WTC11 (cell line): ENCODE results near the gene LAMC3.

Experiments
- CREB1 ChIP-seq: sonication (generic); formaldehyde crosslinking; IDR thresholded peaks from 2 replicates; pipeline ENCODE4 v1.8.0; 2023; ENCODE audit warnings: mild to moderate bottlenecking, missing genetic modification reagents
- GABPB1 ChIP-seq: sonication (generic); formaldehyde crosslinking; IDR thresholded peaks from 2 replicates; pipeline ENCODE4 v1.8.1; 2023; ENCODE audit warnings: mild to moderate bottlenecking, missing genetic modification reagents
- JUN ChIP-seq: sonication (generic); formaldehyde crosslinking; IDR thresholded peaks from 2 replicates; pipeline ENCODE4 v1.8.0; 2023; ENCODE audit warnings: mild to moderate bottlenecking, missing genetic modification reagents
- MYBL2 ChIP-seq: sonication (generic); formaldehyde crosslinking; IDR thresholded peaks from 2 replicates; pipeline ENCODE4 v1.8.1; 2023; ENCODE audit warnings: mild to moderate bottlenecking, moderate library complexity, missing genetic modification reagents
- SMAD4 ChIP-seq: sonication (generic); formaldehyde crosslinking; IDR thresholded peaks from 2 replicates; pipeline ENCODE4 v1.8.0; 2022; ENCODE audit warnings: mild to moderate bottlenecking, missing genetic modification reagents
- ZNF121 ChIP-seq: sonication (generic); formaldehyde crosslinking; IDR thresholded peaks from 2 replicates; pipeline ENCODE4 v1.8.0; 2023; ENCODE audit warnings: missing genetic modification reagents
- ZNF416 ChIP-seq: fragments of 250-450 bp; sonication (Bioruptor Pico); IDR thresholded peaks from 2 replicates; pipeline ENCODE4 v1.9.0; 2021; ENCODE audit warnings: mild to moderate bottlenecking, inconsistent platforms
- TF ChIP-seq, protein P1 (sequence below): fragments of 200-600 bp; IDR thresholded peaks from 2 replicates; pipeline ENCODE4 v1.8.0; 2022; ENCODE audit warnings: antibody characterized with exemption
- TF ChIP-seq, protein P2 (sequence below): sonication (generic); formaldehyde crosslinking; IDR thresholded peaks from 2 replicates; pipeline ENCODE4 v1.8.0; 2022; ENCODE audit warnings: mild to moderate bottlenecking, missing genetic modification reagents
- TF ChIP-seq, protein P3 (sequence below): sonication (generic); formaldehyde crosslinking; IDR thresholded peaks from 2 replicates; pipeline ENCODE4 v1.8.1; 2023; ENCODE audit warnings: mild to moderate bottlenecking, missing genetic modification reagents, moderate library complexity
- TF ChIP-seq, protein P4 (sequence below): sonication (generic); formaldehyde crosslinking; IDR thresholded peaks from 2 replicates; pipeline ENCODE4 v1.8.0; 2023; ENCODE audit warnings: missing genetic modification reagents
- TF ChIP-seq, protein P5 (sequence below): sonication (generic); formaldehyde crosslinking; conservative IDR thresholded peaks from 2 replicates; pipeline ENCODE4 v1.8.1; 2023; ENCODE audit warnings: mild to moderate bottlenecking, low read depth, missing genetic modification reagents, moderate library complexity
- TF ChIP-seq, protein P6 (sequence below): fragments of 250-450 bp; sonication (Bioruptor Pico); IDR thresholded peaks from 2 replicates; pipeline ENCODE4 v1.9.0; 2021; ENCODE audit warnings: mild to moderate bottlenecking
- TF ChIP-seq, protein P7 (sequence below): sonication (generic); formaldehyde crosslinking; IDR thresholded peaks from 2 replicates; pipeline ENCODE4 v1.8.1; 2023; ENCODE audit warnings: mild to moderate bottlenecking, missing genetic modification reagents

DNA sequence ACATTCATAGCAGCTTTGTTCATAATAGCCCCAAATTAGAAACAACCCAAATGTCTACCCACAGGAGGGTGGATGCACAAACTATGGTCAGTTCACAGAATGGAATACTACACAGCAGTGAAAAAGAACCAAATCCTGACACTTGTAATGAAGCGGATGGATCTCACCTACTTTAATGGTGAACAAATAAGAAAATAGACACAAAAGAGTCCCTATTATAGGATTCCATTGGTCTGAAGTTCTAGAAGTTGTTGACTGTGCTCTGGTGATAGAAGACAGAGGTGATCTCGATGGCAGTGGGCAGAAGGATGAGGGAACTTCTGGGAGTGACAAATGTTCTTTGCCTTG is 20.6 kb upstream of the LAMC3 start:
- TF ChIP-seq, protein P1, sequence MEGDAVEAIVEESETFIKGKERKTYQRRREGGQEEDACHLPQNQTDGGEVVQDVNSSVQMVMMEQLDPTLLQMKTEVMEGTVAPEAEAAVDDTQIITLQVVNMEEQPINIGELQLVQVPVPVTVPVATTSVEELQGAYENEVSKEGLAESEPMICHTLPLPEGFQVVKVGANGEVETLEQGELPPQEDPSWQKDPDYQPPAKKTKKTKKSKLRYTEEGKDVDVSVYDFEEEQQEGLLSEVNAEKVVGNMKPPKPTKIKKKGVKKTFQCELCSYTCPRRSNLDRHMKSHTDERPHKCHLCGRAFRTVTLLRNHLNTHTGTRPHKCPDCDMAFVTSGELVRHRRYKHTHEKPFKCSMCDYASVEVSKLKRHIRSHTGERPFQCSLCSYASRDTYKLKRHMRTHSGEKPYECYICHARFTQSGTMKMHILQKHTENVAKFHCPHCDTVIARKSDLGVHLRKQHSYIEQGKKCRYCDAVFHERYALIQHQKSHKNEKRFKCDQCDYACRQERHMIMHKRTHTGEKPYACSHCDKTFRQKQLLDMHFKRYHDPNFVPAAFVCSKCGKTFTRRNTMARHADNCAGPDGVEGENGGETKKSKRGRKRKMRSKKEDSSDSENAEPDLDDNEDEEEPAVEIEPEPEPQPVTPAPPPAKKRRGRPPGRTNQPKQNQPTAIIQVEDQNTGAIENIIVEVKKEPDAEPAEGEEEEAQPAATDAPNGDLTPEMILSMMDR, result no peak
- no peak for TF ChIP-seq ZNF416
- TF ChIP-seq, protein P2, sequence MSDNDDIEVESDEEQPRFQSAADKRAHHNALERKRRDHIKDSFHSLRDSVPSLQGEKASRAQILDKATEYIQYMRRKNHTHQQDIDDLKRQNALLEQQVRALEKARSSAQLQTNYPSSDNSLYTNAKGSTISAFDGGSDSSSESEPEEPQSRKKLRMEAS (CRISPR knock-in tag), result no peak
- no peak for TF ChIP-seq JUN (CRISPR knock-in tag)
- no peak for TF ChIP-seq ZNF121 (CRISPR knock-in tag)
- TF ChIP-seq CREB1 (CRISPR knock-in tag), result no peak
- TF ChIP-seq, protein P3, sequence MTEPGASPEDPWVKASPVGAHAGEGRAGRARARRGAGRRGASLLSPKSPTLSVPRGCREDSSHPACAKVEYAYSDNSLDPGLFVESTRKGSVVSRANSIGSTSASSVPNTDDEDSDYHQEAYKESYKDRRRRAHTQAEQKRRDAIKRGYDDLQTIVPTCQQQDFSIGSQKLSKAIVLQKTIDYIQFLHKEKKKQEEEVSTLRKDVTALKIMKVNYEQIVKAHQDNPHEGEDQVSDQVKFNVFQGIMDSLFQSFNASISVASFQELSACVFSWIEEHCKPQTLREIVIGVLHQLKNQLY (CRISPR knock-in tag), result no peak
- TF ChIP-seq, protein P4, sequence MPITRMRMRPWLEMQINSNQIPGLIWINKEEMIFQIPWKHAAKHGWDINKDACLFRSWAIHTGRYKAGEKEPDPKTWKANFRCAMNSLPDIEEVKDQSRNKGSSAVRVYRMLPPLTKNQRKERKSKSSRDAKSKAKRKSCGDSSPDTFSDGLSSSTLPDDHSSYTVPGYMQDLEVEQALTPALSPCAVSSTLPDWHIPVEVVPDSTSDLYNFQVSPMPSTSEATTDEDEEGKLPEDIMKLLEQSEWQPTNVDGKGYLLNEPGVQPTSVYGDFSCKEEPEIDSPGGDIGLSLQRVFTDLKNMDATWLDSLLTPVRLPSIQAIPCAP (CRISPR knock-in tag), result no peak
- no peak for TF ChIP-seq MYBL2 (CRISPR knock-in tag)
- TF ChIP-seq, protein P5, sequence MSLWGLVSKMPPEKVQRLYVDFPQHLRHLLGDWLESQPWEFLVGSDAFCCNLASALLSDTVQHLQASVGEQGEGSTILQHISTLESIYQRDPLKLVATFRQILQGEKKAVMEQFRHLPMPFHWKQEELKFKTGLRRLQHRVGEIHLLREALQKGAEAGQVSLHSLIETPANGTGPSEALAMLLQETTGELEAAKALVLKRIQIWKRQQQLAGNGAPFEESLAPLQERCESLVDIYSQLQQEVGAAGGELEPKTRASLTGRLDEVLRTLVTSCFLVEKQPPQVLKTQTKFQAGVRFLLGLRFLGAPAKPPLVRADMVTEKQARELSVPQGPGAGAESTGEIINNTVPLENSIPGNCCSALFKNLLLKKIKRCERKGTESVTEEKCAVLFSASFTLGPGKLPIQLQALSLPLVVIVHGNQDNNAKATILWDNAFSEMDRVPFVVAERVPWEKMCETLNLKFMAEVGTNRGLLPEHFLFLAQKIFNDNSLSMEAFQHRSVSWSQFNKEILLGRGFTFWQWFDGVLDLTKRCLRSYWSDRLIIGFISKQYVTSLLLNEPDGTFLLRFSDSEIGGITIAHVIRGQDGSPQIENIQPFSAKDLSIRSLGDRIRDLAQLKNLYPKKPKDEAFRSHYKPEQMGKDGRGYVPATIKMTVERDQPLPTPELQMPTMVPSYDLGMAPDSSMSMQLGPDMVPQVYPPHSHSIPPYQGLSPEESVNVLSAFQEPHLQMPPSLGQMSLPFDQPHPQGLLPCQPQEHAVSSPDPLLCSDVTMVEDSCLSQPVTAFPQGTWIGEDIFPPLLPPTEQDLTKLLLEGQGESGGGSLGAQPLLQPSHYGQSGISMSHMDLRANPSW (CRISPR knock-in tag), result no peak
- TF ChIP-seq, protein P6, sequence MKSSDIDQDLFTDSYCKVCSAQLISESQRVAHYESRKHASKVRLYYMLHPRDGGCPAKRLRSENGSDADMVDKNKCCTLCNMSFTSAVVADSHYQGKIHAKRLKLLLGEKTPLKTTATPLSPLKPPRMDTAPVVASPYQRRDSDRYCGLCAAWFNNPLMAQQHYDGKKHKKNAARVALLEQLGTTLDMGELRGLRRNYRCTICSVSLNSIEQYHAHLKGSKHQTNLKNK (CRISPR knock-in tag), result no peak
- no peak for TF ChIP-seq GABPB1 (CRISPR knock-in tag)
- TF ChIP-seq, protein P7, sequence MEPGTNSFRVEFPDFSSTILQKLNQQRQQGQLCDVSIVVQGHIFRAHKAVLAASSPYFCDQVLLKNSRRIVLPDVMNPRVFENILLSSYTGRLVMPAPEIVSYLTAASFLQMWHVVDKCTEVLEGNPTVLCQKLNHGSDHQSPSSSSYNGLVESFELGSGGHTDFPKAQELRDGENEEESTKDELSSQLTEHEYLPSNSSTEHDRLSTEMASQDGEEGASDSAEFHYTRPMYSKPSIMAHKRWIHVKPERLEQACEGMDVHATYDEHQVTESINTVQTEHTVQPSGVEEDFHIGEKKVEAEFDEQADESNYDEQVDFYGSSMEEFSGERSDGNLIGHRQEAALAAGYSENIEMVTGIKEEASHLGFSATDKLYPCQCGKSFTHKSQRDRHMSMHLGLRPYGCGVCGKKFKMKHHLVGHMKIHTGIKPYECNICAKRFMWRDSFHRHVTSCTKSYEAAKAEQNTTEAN (CRISPR knock-in tag), result no peak
- no peak for TF ChIP-seq SMAD4 (CRISPR knock-in tag)
